ENCODE measurements around the gene TBX19.

TBX19 gene

DNA sequence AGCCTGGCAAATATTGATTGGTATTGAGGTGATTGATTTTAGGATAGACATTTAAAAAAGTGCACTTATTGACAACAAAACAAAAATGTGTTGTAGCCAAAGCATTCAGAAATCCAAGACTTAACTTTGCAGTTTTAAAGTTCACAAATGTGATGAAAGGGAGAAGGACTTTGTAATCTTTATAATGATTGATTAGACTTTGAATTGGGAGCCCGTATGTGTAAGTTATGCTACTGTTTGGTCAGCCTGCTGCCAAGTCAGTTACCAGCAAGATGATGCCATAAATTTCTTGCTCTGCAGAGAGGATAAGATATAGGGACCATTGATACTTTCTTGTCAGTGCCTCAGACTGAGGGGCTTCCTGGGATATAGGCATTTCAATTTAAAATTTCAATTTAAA is 39.5 kb downstream of the TBX19 start:
- DNase-seq (ENCODE audit: low read depth, low spot score) = no peak

GRCh38 chr1:168320800-168321450 is 40.2 kb downstream of the TBX19 start:
- peak; percentile 31 for DNase-seq (ENCODE audit: low read depth, low spot score)

GRCh38 chr1:168321945-168322344 is 41.3 kb downstream of the TBX19 start:
- DNase-seq (ENCODE audit: low read depth, low spot score) = no peak

DNA sequence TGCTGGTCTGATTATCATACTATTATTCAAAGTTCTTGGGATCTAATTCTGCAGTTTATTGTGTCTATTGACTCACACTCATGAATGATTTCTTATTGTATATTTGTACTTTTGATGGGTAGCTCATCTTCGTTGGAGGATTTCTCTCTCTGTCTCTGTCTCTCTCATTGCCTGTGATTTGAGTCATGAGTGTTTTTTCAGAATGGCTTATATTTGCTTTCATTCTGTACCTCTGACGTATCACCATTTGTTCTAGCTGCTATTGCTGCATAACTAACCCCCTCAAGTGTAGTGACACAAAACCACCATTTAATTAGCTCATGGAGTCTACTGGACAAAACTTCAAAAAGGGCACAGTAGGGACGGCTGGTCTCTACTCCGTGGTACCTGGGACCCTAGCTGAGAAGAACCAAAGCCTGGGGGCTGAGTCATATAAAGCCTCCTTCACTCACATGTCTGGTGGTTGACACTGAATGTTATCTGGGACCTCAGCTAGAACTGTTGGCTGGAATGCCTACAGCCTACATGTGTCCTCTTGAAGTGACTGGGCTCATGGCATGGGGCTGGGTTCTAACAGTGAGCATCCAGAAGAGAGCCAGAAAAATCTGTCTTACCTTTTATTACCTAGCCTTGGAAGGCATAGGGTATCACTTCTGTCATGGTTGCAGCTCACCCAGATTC is 44.2 kb downstream of the TBX19 start:
- DNase-seq (ENCODE audit: low read depth, low spot score) = no peak

DNA sequence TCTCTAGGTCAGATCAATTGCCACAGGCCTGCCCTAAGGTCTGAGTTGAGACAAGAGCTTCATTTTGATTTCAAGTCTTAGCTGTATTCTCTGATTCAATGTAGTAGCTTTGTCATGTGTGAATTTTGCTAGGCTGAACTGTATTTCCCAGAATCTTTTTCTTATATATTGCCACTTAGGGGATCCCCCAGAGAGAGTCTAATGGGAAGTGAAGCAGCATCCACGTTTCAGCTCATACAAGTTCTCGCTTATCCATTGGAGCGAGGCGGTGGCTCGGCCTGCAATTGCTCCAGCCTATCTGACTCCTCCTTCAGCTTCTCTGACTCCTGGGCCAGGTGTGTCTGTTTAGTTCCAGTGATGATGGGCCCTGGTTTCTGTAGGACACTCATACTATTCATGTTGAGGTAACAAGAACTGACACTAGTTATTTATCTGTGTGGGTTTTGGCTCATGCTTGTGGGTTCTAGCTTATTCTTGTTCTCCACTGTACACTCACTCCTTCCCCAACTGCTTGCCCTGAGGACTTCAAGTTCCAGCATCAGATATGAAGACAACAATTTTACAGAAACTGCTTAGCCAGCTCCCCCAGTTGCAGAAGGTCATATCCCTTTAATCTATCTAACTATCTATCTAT is 48.2 kb downstream of the TBX19 start:
- no peak for DNase-seq (ENCODE audit: low read depth, low spot score)

DNA sequence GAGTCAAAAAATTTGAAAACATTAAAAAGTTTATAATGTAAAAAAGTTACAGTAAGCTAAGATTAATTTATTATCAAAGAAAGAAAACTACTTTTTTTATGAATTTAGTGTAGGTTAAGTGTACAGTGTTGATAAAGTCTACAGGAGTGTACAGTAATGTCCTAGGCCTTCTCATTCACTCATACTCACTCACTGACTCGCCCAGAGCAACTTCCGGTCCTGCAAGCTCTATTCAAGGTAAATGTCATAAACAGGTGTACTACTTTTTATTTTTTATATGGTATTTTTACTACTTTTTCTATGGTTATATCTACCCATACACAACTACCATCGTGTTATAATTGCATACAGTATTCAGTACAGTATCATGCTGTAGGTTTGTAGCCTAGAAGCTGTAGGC is 49.6 kb downstream of the TBX19 start:
- no peak for DNase-seq (ENCODE audit: low read depth, low spot score)

DNA sequence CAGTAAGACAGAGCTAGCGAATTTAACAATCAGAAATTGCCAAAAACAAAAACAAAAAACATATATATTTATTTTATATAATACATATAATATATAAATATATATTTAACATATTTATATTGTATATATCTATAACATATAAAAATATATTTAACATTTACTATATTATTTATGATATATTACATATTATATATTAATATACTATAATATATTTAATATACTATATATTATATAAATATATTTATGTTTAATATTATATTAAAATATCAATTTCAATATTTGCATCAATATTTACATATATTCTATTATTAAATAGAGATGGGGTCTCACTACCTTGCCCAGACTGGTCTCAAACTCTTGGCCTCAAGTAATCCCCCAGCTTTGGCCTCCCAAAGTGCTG is 50.9 kb downstream of the TBX19 start:
- DNase-seq (ENCODE audit: low read depth, low spot score) = no peak

GRCh38 chr1:168333562-168334276 is 53.0 kb downstream of the TBX19 start:
- no peak for DNase-seq (ENCODE audit: low read depth, low spot score)

- DNase-seq (ENCODE audit: low read depth, low spot score) = no peak
Measured at GRCh38 chr1:168335500-168335899, 54.8 kb downstream of the TBX19 start.

- no peak for DNase-seq (ENCODE audit: low read depth, low spot score)
Measured at GRCh38 chr1:168338589-168339503, 58.2 kb downstream of the TBX19 start.

DNA sequence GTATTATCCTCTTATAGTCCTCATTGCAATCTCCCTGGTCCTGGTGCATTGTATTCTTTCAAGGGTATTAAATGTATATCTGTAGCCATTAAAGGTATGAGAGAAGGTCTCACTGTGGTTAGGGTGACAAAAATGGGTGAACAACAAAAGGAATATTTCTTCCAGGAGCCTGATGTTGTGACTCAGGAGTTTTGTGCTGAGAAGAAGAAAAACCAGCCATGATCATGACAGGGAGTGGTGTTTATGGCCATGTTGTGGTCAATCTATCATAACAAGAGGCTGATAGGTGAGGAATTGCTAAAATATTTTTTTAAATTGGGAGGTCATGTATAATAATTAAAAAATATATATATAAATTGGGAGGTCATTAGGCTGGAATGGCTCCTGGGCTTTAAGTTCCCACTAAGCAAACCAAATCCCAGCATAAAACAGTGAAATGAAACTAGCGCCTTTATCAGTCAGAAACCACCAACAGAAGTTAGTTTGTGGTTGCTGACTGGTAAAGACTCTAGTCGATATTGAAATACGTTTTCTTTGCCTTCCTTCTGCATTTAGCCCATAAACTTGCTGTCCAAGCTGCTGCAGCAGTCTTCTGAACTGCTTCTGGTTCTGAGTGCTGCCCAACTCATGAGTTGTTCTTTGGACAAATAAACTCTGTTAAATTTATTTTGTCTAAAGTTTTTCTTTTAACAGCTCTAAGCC is 60.3 kb downstream of the TBX19 start:
- DNase-seq (ENCODE audit: low read depth, low spot score) = no peak

DNA sequence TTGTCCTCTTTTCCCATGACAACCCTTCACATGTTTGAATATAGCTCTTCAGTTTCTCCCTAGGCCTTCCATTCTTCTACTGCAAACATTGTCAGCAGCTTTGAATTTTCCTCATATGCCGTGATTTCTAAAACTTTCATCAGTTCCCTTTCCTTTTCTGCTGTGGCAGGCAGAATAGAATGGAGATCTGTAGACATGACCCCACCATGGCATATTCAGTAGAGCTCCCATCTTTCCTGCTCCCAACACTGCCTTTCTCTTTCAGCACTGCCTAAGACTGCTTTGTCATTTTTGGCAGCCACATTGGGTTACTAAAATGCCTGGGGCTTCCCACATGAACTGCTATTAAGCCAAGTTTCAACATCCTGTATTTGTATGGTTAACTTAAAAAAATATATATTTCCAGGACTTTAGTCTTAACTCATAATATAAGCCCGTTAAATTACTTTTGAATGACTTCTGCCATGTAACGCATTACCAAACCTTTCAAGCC is 60.9 kb downstream of the TBX19 start:
- DNase-seq (ENCODE audit: low read depth, low spot score) = no peak

- peak; percentile 59 for DNase-seq (ENCODE audit: low read depth, low spot score)
Measured at GRCh38 chr1:168342572-168343280, 62.0 kb downstream of the TBX19 start.

- DNase-seq (ENCODE audit: low read depth, low spot score) = no peak
Measured at GRCh38 chr1:168343566-168343965, 62.9 kb downstream of the TBX19 start.

DNA sequence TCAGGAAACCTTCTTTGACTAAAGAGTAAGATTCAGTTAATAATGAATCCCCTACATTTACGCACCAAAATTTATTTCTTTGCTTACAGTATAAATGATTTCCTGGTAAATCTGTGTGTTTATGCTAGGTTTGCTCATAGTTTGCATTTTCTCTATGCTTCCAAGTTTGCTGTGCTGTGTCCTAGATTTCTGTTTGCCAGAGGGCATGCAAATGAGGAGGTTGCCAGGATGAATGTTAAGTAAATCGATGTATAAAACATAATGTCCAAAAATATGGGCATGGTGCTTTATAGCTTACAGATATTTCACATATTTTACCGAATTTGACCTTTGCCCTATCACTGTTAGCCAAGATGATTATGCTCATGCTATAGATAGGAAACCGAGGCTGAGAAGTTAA is 63.8 kb downstream of the TBX19 start:
- no peak for DNase-seq (ENCODE audit: low read depth, low spot score)

DNA sequence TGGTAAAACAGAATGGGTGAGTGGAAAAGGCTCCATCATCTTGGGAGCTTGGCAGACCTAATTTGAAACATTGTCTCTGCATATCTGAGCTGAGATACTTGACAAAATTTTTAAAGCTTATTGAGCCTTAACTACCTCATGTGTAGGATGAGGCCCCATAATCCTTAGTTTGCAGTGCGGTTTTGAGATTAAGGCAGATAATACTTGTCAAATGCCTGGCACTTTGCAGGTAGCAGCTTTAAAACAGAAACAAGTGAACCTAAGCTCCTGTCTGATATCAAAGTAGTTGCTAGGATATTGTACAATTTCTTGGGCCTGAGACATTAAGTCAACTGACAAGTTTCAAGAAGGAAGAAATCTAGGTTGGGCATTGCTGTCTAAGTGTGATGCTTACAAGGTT is 65.3 kb downstream of the TBX19 start:
- no peak for DNase-seq (ENCODE audit: low read depth, low spot score)

GRCh38 chr1:168347630-168348029 is 67.0 kb downstream of the TBX19 start:
- no peak for DNase-seq (ENCODE audit: low read depth, low spot score)

GRCh38 chr1:168348146-168348709 is 67.6 kb downstream of the TBX19 start:
- no peak for DNase-seq (ENCODE audit: low read depth, low spot score)

All from brain pericyte (primary cell).